ENCODE results near the gene RANBP1.

DNA sequence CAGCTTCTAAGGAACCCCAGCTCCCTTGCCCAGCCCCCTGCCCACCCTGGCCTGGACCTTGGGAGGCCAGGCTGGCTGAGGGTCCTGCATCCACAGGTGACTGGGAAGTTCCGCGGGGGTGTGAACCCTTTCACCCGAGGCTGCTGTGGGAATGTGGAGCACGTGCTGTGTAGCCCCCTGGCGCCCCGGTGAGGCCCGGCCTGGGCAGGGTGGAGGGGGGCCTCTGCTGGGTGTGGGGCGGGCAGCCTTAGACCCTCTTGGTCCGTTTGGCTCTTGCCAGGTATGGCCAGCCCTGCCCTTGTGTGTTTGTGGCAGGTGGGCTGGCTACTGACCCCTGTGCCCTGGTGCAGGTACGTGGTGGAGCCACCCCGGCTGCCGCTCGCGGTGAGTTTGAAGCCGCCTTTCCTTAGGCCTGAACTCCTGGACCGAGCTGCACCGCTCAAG is 24.6 kb downstream of the RANBP1 start:
- TF ChIP-seq, protein P1, sequence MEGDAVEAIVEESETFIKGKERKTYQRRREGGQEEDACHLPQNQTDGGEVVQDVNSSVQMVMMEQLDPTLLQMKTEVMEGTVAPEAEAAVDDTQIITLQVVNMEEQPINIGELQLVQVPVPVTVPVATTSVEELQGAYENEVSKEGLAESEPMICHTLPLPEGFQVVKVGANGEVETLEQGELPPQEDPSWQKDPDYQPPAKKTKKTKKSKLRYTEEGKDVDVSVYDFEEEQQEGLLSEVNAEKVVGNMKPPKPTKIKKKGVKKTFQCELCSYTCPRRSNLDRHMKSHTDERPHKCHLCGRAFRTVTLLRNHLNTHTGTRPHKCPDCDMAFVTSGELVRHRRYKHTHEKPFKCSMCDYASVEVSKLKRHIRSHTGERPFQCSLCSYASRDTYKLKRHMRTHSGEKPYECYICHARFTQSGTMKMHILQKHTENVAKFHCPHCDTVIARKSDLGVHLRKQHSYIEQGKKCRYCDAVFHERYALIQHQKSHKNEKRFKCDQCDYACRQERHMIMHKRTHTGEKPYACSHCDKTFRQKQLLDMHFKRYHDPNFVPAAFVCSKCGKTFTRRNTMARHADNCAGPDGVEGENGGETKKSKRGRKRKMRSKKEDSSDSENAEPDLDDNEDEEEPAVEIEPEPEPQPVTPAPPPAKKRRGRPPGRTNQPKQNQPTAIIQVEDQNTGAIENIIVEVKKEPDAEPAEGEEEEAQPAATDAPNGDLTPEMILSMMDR (IDR thresholded peaks at IDR 0.05), result no peak
- TF ChIP-seq POLR2A (IDR thresholded peaks at IDR 0.05), result no peak
